Liver (tissue), 9 donors: ENCODE data around the gene LIPE. TPM values are rescaled to one million over a fixed set of nuclear protein-coding genes. Genes with fewer than 3 reads are reported as not detected.
A peak's percentile ranks its signal among the peaks of the same experiment; 100 is the strongest.

Experiments
- DNase-seq: peaks from one replicate; pipeline ENCODE4 v3.0.0-alpha.2; 2017; ENCODE audit warnings: low spot score
- H3K27ac ChIP-seq, 2 donors: one replicate each; pipeline ENCODE4 v1.7.0; 2013; ENCODE audit warnings: inconsistent platforms in 2 of 2, low read length in 2 of 2, control low read depth in 1 of 2, low read depth in 1 of 2, mild to moderate bottlenecking in 1 of 2
- H3K27me3 ChIP-seq, 4 donors: one replicate each; pipeline versions ENCODE4 v1.6.1 to v1.7.0; 2013; ENCODE audit warnings: low read length in 3 of 4, inconsistent platforms in 1 of 4, mild to moderate bottlenecking in 1 of 4, moderate library complexity in 1 of 4; ENCODE audit not compliant: control insufficient read depth in 4 of 4, insufficient read depth in 4 of 4
- H3K36me3 ChIP-seq, 4 donors: one replicate each; pipeline versions ENCODE4 v1.6.1 to v1.7.0; 2013; ENCODE audit warnings: low read length in 3 of 4, mild to moderate bottlenecking in 3 of 4, low read depth in 1 of 4, moderate library complexity in 1 of 4; ENCODE audit not compliant: control insufficient read depth in 4 of 4, insufficient read depth in 3 of 4
- H3K4me1 ChIP-seq, 4 donors: one replicate each; pipeline versions ENCODE4 v1.6.1 to v1.7.0; 2013; ENCODE audit warnings: low read length in 3 of 4, mild to moderate bottlenecking in 3 of 4, moderate library complexity in 1 of 4; ENCODE audit not compliant: control insufficient read depth in 4 of 4, insufficient read depth in 4 of 4
- H3K4me3 ChIP-seq, 3 donors: one replicate each; pipeline versions ENCODE4 v1.6.1 to v1.7.0; 2013; ENCODE audit warnings: low read length in 3 of 3, control low read depth in 1 of 3, low read depth in 1 of 3, mild to moderate bottlenecking in 1 of 3
- H3K9ac ChIP-seq, 2 donors: one replicate each; pipeline ENCODE4 v1.7.0; 2013; ENCODE audit warnings: low read length in 2 of 2, mild to moderate bottlenecking in 2 of 2, moderate library complexity in 2 of 2, control low read depth in 1 of 2, low read depth in 1 of 2
- H3K9me3 ChIP-seq, 4 donors: one replicate each; pipeline versions ENCODE4 v1.6.1 to v1.7.0; 2013; ENCODE audit warnings: low read length in 3 of 4; ENCODE audit not compliant: control insufficient read depth in 4 of 4
- ATF3 ChIP-seq: IDR thresholded peaks from 2 replicates; pipeline ENCODE4 v1.6.1; 2016; ENCODE audit warnings: antibody characterized with exemption
- CTCF ChIP-seq: fragments of 150-350 bp; IDR thresholded peaks from 2 replicates; pipeline ENCODE4 v1.5.1; 2017; ENCODE audit warnings: improper control_type of control experiment, low read depth, low read length; ENCODE audit not compliant: missing input control
- FOXA1 ChIP-seq: IDR thresholded peaks from 2 replicates; pipeline ENCODE4 v1.6.1; 2016; ENCODE audit warnings: antibody characterized with exemption
- MAX ChIP-seq: IDR thresholded peaks from 2 replicates; pipeline ENCODE4 v1.6.1; 2016; ENCODE audit warnings: antibody characterized with exemption
- NR2F2 ChIP-seq: IDR thresholded peaks from 2 replicates; pipeline ENCODE4 v1.6.1; 2016; ENCODE audit warnings: antibody characterized with exemption
- RAD21 ChIP-seq, 2 donors: IDR thresholded peaks; 2 replicates each; pipeline ENCODE4 v1.6.1; 2016; ENCODE audit warnings: antibody characterized with exemption in 2 of 2, mild to moderate bottlenecking in 2 of 2
- REST ChIP-seq: IDR thresholded peaks from 2 replicates; pipeline ENCODE4 v1.6.1; 2016; ENCODE audit warnings: antibody characterized with exemption, mild to moderate bottlenecking
- RXRA ChIP-seq, 2 donors: IDR thresholded peaks; 2 replicates each; pipeline ENCODE4 v1.6.1; 2017 to 2018; ENCODE audit warnings: antibody characterized with exemption in 2 of 2, mild to moderate bottlenecking in 1 of 2
- TAF1 ChIP-seq: conservative IDR thresholded peaks from 2 replicates; pipeline ENCODE4 v1.6.1; 2016; ENCODE audit warnings: antibody characterized with exemption, mild to moderate bottlenecking
- YY1 ChIP-seq: IDR thresholded peaks from 2 replicates; pipeline ENCODE4 v1.6.1; 2016; ENCODE audit warnings: antibody characterized with exemption, mild to moderate bottlenecking
- WGBS: extraction: QIAGEN DNeasy Blood & Tissue Kit; methylation state at CpG from one replicate; pipeline ENCODE4 v1.1.7; 2013; 5-methylcytosine and 5-hydroxymethylcytosine counted together
- polyA plus RNA-seq, 2 donors: library from polyadenylated mRNA; stranded (reverse) in 1 of 2; unstranded in 1 of 2; fragments of 200-250 nt in 1 of 2; fragments of >200 nt in 1 of 2; fragmentation: Nextera tagmentation in 1 of 2; extraction: Ambion mirVana in 1 of 2; gene quantifications; one replicate each; pipeline versions ENCODE4 v1.2.1 to v1.2.3, GENCODE V29; 2013 to 2015
- total RNA-seq, 2 donors: library from RNA; depleted of rRNA; stranded (reverse); fragments of >200 nt; gene quantifications; one replicate each; pipeline ENCODE4 v1.2.3, GENCODE V29; 2014
- donor health status: healthy.
- donor health status: healthy.
- donor health status: healthy.
- donor health status: healthy.
- donor health status: healthy.

Gene LIPE
- total and polyA plus RNA-seq, 4 donors = 0.88 to 4.7 (median 1.5) TPM

GRCh38 chr19:42386974-42387707, 40.0 kb downstream of the LIPE start:
- peak; percentile 55 for DNase-seq
- peak overlapping the region in 2 of 3 donors; percentile 29 to 33 for H3K4me3 ChIP-seq
- no peak overlapping the region for H3K9ac ChIP-seq
- TF ChIP-seq REST (no peak), RAD21 (IDR thresholded peaks at IDR 0.05) (peak; percentile 49 to 68), RXRA (IDR thresholded peaks at IDR 0.05) (peak in 1 of 2 donors; percentile 12), CTCF (peak; percentile 40)
- H3K27me3 ChIP-seq = peaks cover 0 to 6% (median 0%) of the 10 kb centered on the region in 4 donors
- 4% methylated on average over 48 of the region's 48 CpGs for WGBS
- no peak overlapping the region for H3K27ac ChIP-seq
- peaks cover 0 to 5% (median 4%) of the 10 kb centered on the region in 4 donors for H3K4me1 ChIP-seq
- no peaks in the 10 kb centered on the region for H3K36me3 ChIP-seq
- no peaks in the 10 kb centered on the region for H3K9me3 ChIP-seq

GRCh38 chr19:42380155-42380554, 47.0 kb downstream of the LIPE start:
- Histone ChIP-seq H3K27ac (no peak overlapping the region), H3K4me3 (no peak overlapping the region), H3K9ac (no peak overlapping the region), H3K36me3 (peaks cover 0 to 5% (median 1%) of the 10 kb centered on the region in 4 donors), H3K4me1 (no peaks in the 10 kb centered on the region), H3K9me3 (no peaks in the 10 kb centered on the region), H3K27me3 (peaks cover 0 to 4% (median 0%) of the 10 kb centered on the region in 4 donors)
- 85% methylated on average over 6 of the region's 6 CpGs for WGBS
- TF ChIP-seq NR2F2 (no peak), TAF1 (no peak), FOXA1 (no peak), ATF3 (no peak), RXRA (IDR thresholded peaks at IDR 0.05) (no peak), YY1 (no peak), MAX (no peak)
- DNase-seq = no peak
